ENCODE measurements around the gene NRXN2. TPM values are rescaled to one million over a fixed set of nuclear protein-coding genes. Genes with fewer than 3 reads are reported as not detected.

NRXN2 gene
- total RNA-seq, 2 experiments from 2014 or later: 0.13 to 0.34 TPM

DNA sequence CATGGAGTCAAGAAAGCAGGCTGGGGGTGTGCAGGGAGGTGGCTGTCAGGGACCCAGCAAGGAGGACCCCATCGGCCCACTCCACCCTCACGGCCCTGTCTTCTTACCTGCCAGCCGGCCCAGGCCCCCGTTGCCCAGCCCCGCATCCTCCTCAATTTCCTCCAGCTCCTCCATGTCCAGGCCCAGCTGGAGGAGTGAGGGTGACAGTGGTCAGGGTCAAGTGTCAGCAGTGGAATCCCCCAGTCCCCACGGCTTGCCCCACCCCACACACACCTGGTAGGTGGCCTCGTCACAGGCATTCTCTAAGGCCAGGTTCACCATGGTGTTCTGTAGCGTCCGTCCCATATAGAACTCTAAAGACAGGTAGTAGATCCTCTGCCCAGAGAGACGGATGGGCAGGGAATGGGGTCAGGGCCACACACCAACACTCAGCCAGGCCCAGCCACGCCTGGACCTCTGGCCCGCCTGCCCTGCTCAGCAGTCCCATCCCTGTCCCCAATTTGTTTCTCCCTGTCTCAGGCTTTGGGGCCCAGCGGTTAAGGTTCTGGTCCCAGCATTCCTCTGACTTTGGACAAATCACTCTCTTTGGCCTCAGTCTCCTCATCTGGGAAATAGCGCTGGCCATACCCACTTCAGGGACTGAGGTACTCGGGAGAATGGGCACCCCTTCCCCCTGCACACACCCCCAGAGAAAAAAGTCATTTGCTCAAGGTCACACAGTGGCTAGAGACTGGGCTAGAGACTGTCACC is 35.5 kb upstream of the NRXN2 start:
- CTCF ChIA-PET: interaction anchor here (2.3 to 7.4 kb wide), 2 partner anchors 9 to 12 kb away, joined by 6 to 149 read pairs; partner anchors contain the start of gene RASGRP2
- H3K4me3 Mint-ChIP-seq: no peak overlapping the region
- H3K4me1 Mint-ChIP-seq (ENCODE audit: low read depth): peaks cover 42% of the 10 kb centered on the region
- POLR2A ChIA-PET: interaction anchor here (1.4 to 2.1 kb wide), 2 partner anchors 11 to 20 kb away, joined by 4 to 14 read pairs; partner anchors contain the start of gene SF1
- no peaks in the 10 kb centered on the region for H3K27me3 Mint-ChIP-seq (ENCODE audit: low read depth)
- ATAC-seq (no peak), DNase-seq (no peak)
- H3K36me3 Mint-ChIP-seq (ENCODE audit: low read depth): peaks cover 24% of the 10 kb centered on the region
- H3K9me3 Mint-ChIP-seq (ENCODE audit: insufficient read depth): no peaks in the 10 kb centered on the region
- H3K27ac Mint-ChIP-seq: no peak overlapping the region

GRCh38 chr11:64757549-64758329 is 34.7 kb upstream of the NRXN2 start:
- Mint-ChIP-seq H3K36me3 (ENCODE audit: low read depth) (peaks cover 18% of the 10 kb centered on the region), H3K27me3 (ENCODE audit: low read depth) (no peaks in the 10 kb centered on the region), H3K4me3 (no peak overlapping the region), H3K27ac (peak overlapping the region; percentile 26), H3K9me3 (ENCODE audit: insufficient read depth) (no peaks in the 10 kb centered on the region), H3K4me1 (ENCODE audit: low read depth) (peaks cover 35% of the 10 kb centered on the region)
- ATAC-seq: no peak
- ChIA-PET CTCF (interaction anchor here (1.3 to 2.3 kb wide), 2 partner anchors 10 kb away, joined by 6 read pairs; no protein-coding TSS in a partner anchor), POLR2A (interaction anchor here (0.7 to 1.6 kb wide), 3 partner anchors 10 to 13 kb away, joined by 3 to 4 read pairs (median 4); no protein-coding TSS in a partner anchor)
- no peak for DNase-seq

DNA sequence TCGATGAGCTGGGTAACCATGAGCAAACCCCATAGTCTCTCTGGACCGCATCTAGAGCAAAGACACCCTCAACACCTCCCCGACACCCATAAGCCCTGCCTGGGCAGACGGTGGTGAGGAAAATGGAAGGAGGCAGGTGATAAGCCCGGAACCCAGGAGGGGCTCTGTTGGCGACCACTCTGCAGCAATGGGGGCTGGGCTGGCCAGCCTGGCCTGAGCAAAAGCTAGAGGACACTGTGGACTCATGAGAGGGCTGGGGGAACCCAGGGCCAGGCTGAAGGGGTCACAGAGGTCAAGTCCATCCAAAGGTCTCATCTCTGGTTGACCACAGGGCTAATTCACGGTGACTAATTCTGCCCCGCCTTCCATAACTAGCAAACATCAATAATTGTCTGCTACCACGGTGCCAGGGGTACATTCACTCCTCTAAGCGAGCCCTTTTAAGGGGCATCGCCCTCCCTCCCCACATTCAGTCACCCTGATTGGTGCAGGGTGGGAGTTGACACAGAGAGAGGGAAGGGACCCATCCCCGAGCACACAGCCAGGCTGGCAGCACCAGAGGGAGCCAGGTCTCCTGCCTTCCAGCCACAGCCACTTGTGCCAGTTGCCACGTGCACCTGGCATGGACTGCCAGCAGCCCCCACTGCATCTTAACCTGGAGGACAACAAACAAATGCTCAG is 32.8 kb upstream of the NRXN2 start:
- Mint-ChIP-seq H3K27me3 (ENCODE audit: low read depth) (no peaks in the 10 kb centered on the region), H3K36me3 (ENCODE audit: low read depth) (peaks cover 4% of the 10 kb centered on the region), H3K4me3 (no peak overlapping the region), H3K27ac (no peak overlapping the region), H3K9me3 (ENCODE audit: insufficient read depth) (no peaks in the 10 kb centered on the region), H3K4me1 (ENCODE audit: low read depth) (peaks cover 23% of the 10 kb centered on the region)
- ChIA-PET POLR2A (interaction anchor here (0.9 to 1.3 kb wide), 2 partner anchors 11 to 17 kb away, joined by 3 to 5 read pairs; no protein-coding TSS in a partner anchor), CTCF (no interaction called here)
- no peak for DNase-seq
- ATAC-seq: no peak

- POLR2A ChIA-PET: interaction anchor here (0.9 to 1.3 kb wide), 2 partner anchors 10 to 18 kb away, joined by 3 to 5 read pairs; no protein-coding TSS in a partner anchor
Observed at GRCh38 chr11:64754919-64755662, 32.1 kb upstream of the NRXN2 start.

DNA sequence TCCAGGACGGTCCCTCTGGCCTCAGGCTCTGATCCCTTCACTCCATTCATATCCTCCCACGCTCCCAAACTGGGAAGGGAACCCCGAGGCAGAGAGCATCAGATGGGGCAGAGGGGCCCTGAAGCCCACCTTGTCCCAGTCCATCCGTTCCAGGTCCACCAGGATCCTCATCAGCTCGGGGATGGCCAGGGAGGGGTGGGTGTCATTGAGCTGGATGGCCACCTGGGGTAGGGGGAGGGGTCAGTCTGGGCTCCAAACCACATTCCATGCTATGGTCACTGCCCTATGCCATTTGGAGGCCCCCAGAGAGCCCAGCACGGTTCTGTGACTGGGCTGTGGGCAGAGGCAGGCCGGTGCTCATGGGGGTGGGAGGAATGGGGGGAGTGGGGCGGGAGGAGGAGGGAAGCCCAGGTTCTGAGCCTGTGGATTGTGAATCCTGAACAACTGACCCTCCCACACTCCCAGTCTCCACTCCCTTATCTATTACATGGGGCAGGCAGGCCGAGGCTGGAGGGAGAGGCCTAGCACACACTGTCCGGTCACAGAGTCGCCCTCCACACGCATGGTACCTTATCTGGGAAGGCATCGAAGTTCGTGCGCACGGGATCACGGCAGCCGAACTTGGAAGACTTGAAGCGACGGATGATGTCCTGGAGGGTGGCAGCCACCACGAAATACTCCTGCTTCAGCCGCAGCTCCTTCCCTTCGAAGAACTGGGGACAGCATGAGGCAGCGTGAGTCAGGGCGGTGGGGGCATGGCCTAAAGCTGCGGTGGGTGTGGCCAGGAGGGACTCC is 31.3 kb upstream of the NRXN2 start:
- Mint-ChIP-seq H3K4me3 (no peak overlapping the region), H3K27ac (no peak overlapping the region), H3K36me3 (ENCODE audit: low read depth) (peaks cover 8% of the 10 kb centered on the region), H3K4me1 (ENCODE audit: low read depth) (peaks cover 15% of the 10 kb centered on the region), H3K9me3 (ENCODE audit: insufficient read depth) (no peaks in the 10 kb centered on the region), H3K27me3 (ENCODE audit: low read depth) (no peaks in the 10 kb centered on the region)
- ChIA-PET CTCF (interaction anchor here (1.1 kb wide), 1 partner anchor 9 kb away, joined by 4 read pairs; no protein-coding TSS in a partner anchor), POLR2A (interaction anchor here (0.5 to 1.3 kb wide), 2 partner anchors 9 to 18 kb away, joined by 3 read pairs; no protein-coding TSS in a partner anchor)
- DNase-seq (no peak), ATAC-seq (no peak)

More at GRCh38 chr11:64754919-64755662, 32.1 kb upstream of the NRXN2 start:
- Mint-ChIP-seq H3K4me3 (no peak overlapping the region), H3K27me3 (ENCODE audit: low read depth) (no peaks in the 10 kb centered on the region), H3K9me3 (ENCODE audit: insufficient read depth) (no peaks in the 10 kb centered on the region), H3K36me3 (ENCODE audit: low read depth) (peaks cover 6% of the 10 kb centered on the region), H3K27ac (no peak overlapping the region), H3K4me1 (ENCODE audit: low read depth) (peaks cover 22% of the 10 kb centered on the region)
- CTCF ChIA-PET: interaction anchor here (1.1 kb wide), 1 partner anchor 9 kb away, joined by 4 read pairs; no protein-coding TSS in a partner anchor
- ATAC-seq (no peak), DNase-seq (no peak)

DNA sequence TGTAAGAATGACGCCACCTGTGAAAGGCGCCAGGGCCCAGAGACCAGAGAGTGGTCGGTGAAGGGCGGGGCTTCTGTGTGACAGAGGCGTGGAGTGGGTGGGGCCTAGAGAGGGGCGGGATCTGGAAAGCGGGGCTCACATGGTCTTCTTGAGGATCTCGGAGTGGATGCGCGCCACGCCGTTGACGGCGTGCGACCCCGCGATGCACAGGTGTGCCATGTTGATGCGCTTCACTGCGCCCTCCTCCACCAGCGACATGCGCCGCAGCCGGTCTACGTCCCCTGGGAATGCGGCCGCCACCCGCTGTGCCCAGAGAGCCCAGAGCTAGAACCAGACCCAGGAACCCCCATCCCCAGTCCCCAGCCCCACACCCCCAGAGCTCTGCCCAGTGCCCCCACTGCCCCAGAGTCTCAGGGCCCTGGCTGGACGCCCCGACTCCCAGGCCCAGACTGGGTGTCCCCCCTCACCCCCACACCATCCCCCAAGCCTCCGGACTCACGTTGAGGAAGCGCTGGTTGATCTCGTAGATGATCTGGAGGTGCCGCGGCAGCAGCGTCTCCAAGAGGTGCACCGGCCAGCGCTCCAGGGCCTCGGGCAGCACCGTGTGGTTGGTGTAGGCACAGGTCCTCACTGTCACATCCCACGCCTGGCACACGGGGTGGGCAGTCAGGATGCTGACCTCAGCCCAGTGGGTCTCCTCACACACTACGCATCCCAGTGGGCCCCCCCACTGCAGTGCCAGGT is 30.6 kb upstream of the NRXN2 start:
- H3K36me3 Mint-ChIP-seq (ENCODE audit: low read depth): peaks cover 8% of the 10 kb centered on the region
- ATAC-seq: no peak
- POLR2A ChIA-PET: interaction anchor here (0.5 to 2.2 kb wide), 2 partner anchors 10 kb away, joined by 3 to 9 read pairs; no protein-coding TSS in a partner anchor
- peaks cover 15% of the 10 kb centered on the region for H3K4me1 Mint-ChIP-seq (ENCODE audit: low read depth)
- CTCF ChIA-PET: interaction anchor here (1.6 kb wide), 1 partner anchor 15 kb away, joined by 3 read pairs; no protein-coding TSS in a partner anchor
- no peaks in the 10 kb centered on the region for H3K27me3 Mint-ChIP-seq (ENCODE audit: low read depth)
- H3K9me3 Mint-ChIP-seq (ENCODE audit: insufficient read depth): no peaks in the 10 kb centered on the region
- peak overlapping the region; percentile 34 for H3K27ac Mint-ChIP-seq
- H3K4me3 Mint-ChIP-seq: no peak overlapping the region
- no peak for DNase-seq

DNA sequence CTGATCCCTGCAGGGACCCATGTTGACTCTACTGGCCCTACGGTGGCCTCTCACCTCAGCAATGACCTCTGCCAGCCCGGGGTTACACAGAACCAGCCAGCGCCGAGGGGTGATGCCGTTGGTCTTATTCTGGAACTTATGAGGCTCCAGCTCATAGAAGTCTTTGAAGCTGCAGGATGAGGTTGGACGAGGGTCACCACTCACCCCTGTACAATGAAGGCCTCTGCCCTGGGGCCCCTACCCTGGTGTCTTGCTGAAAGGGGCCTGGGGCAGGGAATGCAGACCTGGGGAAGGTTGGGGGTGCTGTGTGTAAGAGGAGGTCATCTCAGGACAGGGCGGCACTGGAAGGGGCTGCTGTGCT is 30.0 kb upstream of the NRXN2 start:
- ChIA-PET CTCF (interaction anchor here (1.6 to 11.9 kb wide), 2 partner anchors 9 to 15 kb away, joined by 3 to 149 read pairs; partner anchors contain the start of gene PYGM), POLR2A (interaction anchor here (2.2 kb wide), 1 partner anchor 11 kb away, joined by 9 read pairs; no protein-coding TSS in a partner anchor)
- Mint-ChIP-seq H3K36me3 (ENCODE audit: low read depth) (peaks cover 10% of the 10 kb centered on the region), H3K4me3 (no peak overlapping the region), H3K9me3 (ENCODE audit: insufficient read depth) (no peaks in the 10 kb centered on the region), H3K27me3 (ENCODE audit: low read depth) (no peaks in the 10 kb centered on the region), H3K27ac (peak overlapping the region; percentile 34), H3K4me1 (ENCODE audit: low read depth) (peaks cover 19% of the 10 kb centered on the region)
- DNase-seq: no peak
- ATAC-seq: no peak

DNA sequence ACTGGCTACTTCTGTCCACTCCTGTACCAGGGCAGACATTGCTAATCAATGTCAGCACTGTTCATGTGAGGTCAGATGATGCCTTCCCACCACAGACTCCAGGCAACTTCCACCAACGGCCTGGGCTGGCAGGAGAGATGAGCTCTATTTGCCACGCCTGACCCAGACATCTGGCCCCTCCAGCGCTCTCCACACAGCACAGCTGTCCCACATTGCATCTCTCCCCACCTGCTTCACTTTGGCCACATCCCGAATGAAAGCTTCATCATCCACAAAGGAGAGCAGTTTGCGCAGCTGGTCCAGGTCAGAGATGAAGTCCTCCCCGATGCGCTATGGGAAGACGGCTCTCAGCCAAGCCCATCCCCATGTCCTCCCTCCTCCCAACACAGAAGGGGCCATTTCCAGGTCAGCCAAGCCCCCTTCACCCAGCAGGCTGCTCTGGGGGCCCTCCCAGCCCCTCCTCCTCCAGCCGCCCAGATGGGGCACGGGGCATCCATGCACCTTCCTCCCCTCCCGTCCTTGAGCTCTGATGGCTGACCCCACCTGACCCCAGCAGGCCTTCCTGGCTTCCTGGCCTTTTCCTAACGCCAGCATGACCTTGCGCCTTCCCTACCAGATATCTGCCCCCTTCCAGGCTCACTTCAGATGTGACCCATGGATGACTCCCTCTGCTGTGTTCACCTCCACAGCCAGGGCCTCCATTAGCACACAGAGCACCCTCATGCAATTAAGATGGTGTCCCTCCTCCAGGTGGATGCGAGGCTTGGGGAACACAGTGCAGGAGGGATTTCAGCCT is 29.4 kb upstream of the NRXN2 start:
- ATAC-seq (no peak), DNase-seq (no peak)
- H3K36me3 Mint-ChIP-seq (ENCODE audit: low read depth): peaks cover 11% of the 10 kb centered on the region
- no peak overlapping the region for H3K4me3 Mint-ChIP-seq
- no peaks in the 10 kb centered on the region for H3K27me3 Mint-ChIP-seq (ENCODE audit: low read depth)
- no peaks in the 10 kb centered on the region for H3K9me3 Mint-ChIP-seq (ENCODE audit: insufficient read depth)
- H3K27ac Mint-ChIP-seq: peak overlapping the region; percentile 5
- peaks cover 23% of the 10 kb centered on the region for H3K4me1 Mint-ChIP-seq (ENCODE audit: low read depth)
- POLR2A ChIA-PET: interaction anchor here (1.0 to 2.2 kb wide), 2 partner anchors 8 to 11 kb away, joined by 4 to 9 read pairs; no protein-coding TSS in a partner anchor
- CTCF ChIA-PET: interaction anchor here (0.9 to 11.9 kb wide), 4 partner anchors 9 to 20 kb away, joined by 3 to 149 read pairs (median 3); partner anchors contain the start of gene PYGM

- Mint-ChIP-seq H3K4me3 (no peak overlapping the region), H3K27ac (no peak overlapping the region), H3K27me3 (ENCODE audit: low read depth) (no peaks in the 10 kb centered on the region), H3K9me3 (ENCODE audit: insufficient read depth) (no peaks in the 10 kb centered on the region), H3K36me3 (ENCODE audit: low read depth) (peaks cover 11% of the 10 kb centered on the region), H3K4me1 (ENCODE audit: low read depth) (peaks cover 30% of the 10 kb centered on the region)
- DNase-seq (no peak), ATAC-seq (no peak)
- ChIA-PET POLR2A (interaction anchor here (1.0 to 2.2 kb wide), 2 partner anchors 9 to 12 kb away, joined by 4 to 9 read pairs; no protein-coding TSS in a partner anchor), CTCF (interaction anchor here (0.9 to 11.9 kb wide), 3 partner anchors 8 to 21 kb away, joined by 3 to 149 read pairs (median 3); partner anchors contain the start of gene PYGM)
Observed at GRCh38 chr11:64751580-64751979, 28.6 kb upstream of the NRXN2 start.
